NCI-H2081 treated with DMSO at 0.1 percent for 48 hours (cell line): ENCODE data around the gene UBXN10.

Experiments
- DNase-seq: peaks from one replicate; lab custom pipeline; 2025; lab: John Stamatoyannopoulos, UW

Gene UBXN10, protein sequence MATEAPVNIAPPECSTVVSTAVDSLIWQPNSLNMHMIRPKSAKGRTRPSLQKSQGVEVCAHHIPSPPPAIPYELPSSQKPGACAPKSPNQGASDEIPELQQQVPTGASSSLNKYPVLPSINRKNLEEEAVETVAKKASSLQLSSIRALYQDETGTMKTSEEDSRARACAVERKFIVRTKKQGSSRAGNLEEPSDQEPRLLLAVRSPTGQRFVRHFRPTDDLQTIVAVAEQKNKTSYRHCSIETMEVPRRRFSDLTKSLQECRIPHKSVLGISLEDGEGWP

DNA sequence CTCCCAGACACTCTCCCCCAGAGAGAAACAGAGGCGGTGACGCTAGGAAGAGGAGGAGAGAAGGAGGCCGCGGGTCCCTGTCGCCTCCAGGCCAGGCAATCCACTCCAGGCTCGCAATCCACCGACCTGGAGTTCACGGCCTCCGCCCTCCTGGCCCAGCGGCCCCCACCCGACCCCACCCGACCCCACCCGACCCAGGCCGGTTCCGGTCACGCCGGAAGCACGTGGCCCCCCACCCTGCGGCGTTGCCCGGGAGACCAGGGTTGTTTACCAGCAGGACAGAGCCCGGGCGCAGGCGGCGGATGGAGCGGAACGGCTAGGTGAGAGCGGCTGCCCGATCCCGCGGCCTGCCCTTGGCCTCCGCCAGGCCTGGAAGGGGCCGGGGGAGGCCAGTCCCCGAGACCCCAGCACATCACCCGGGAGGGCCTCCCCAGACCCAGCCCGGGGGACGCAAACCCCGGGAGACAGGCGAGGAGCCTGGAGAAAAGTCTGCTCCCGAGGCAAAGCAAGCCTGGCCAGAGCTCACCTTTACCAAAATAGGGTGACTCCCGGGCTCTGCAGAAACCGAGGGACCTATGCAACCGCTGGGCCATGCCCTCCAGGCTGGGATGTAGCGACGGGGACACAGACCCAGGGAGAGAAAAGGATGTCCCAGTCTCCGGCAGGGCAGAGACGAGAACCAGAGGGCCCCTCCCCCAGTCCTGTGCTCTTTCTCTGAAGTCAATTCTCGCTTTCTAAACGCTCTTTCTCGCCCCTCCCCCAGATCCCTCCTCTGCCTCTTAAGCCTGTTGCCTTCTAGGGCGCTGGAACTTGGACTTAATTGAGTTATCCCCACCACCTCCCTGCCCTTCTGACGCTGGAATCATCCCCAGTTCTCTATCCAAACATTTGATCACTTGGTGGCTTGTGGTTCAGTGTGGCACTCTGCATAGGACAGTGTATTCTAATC, at the start of gene UBXN10, which contains the start of gene PLA2G2C:
Gene UBXN10 (plus strand): TSS at position 263 of the 949 bp plus-strand sequence. CDS start 4,466 bp downstream, outside the sequence.
Gene PLA2G2C (minus strand): TSS at position 685 of the 949 bp plus-strand sequence. CDS start 9,155 bp downstream, outside the sequence.
- DNase-seq = no peak

DNA sequence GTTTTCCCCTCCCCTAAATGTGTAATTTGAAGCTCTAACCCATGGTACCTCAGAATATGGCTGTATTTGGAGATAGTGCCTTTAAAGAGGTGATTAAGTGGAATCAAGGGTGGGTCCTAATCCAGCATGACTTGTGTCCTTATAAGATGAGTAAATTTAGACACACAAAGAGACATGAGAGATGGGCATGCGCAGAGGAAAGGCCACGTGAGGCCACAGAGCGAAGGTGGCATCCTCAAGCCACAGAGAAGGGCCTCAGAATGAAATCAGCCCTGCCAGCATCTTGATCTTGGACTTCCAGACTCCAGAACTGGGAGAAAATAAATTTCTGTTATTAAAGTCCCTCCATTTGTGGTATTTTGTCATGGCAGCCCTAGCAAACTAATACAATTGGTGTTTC, 49.6 kb upstream of the UBXN10 start:
- DNase-seq = no peak

DNA sequence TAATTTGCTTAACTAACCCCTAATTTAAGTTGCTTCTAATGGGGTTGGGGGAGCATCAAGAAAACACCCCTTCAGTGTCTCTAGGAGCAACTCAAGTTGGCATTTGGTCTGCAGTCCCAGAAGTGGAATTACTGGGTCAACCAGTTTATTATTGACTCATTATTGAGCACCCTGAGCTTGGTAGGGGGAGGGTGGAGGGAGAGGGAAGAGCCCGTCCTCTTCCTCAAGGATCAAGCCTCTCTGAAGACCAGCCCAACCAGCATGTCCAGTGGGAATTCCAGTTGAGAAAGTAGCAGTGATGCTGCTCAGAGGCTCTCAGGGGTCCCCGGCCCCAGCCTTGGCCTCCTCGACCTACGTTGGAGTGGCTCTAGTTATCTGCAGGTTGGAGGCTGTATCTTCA, 48.8 kb upstream of the UBXN10 start:
- no peak for DNase-seq

DNA sequence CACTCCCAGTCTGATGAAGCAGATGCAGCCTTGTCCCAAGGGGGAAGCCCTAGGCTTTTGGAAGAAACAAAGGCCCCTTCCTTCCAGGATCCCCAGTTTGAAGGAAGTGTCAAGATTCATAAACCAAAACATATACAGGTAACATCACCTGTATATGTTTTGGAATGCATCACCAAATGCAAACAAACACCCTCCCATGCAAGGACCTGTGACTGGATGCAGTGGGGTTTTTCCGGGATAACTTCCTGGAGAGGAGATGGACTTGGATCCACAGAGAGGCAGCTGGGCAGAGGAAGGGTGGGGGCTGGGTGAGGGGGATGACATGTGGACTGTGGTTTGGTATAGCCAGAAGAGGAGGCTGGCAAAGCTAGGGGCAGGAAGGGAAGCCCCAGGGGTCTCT, 48.3 kb upstream of the UBXN10 start:
- no peak for DNase-seq

DNA sequence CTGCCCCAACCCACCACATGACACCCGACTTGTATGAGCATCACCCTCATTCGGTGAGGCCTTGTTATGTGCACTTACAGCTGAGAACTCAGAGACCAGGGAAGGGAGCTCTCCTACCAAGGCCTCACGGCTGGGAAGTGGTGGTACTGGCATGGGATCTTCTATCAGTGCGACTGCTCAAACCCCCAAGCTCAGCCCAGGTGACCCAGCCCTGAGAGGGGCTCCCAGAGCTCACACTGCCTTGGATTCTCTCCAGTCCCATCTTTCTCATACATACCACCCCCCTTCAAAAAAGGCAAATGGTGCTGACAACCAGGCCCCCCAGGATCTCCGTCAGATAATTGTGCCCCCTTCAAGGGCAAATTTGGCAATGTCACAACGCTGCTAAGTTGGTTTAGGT, 47.5 kb upstream of the UBXN10 start:
- DNase-seq = no peak

DNA sequence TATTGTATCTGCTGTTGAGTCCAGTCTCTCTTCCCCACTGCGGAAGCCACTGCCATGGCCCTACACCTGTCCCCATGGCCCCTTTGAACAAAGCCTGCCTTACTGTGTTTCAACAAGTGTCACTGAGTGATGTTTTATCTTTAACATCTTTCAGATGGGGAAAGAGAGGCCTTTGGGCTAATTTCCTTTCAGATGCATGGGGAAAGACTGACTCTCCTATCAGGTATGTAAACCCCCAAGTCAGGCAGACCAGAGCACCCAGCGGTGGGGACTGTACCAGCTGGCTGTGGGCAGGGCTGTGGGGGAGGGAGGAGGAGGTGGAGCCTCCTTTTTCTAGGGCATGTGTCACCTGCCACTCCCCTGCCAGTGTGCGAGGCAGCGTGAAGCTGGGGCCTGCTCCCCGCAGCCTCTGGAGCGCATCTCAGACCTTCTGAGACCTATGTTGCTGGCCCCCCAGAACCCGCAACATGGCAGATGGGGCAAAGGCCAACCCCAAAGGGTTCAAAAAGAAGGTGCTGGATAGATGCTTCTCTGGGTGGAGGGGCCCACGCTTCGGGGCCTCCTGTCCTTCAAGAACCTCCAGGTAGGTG, 46.8 kb upstream of the UBXN10 start, which contains the start of gene PLA2G2F:
Gene PLA2G2F (plus strand): TSS at position 363 of the 590 bp plus-strand sequence. CDS start 105 bp downstream, at position 468.
- DNase-seq = no peak

DNA sequence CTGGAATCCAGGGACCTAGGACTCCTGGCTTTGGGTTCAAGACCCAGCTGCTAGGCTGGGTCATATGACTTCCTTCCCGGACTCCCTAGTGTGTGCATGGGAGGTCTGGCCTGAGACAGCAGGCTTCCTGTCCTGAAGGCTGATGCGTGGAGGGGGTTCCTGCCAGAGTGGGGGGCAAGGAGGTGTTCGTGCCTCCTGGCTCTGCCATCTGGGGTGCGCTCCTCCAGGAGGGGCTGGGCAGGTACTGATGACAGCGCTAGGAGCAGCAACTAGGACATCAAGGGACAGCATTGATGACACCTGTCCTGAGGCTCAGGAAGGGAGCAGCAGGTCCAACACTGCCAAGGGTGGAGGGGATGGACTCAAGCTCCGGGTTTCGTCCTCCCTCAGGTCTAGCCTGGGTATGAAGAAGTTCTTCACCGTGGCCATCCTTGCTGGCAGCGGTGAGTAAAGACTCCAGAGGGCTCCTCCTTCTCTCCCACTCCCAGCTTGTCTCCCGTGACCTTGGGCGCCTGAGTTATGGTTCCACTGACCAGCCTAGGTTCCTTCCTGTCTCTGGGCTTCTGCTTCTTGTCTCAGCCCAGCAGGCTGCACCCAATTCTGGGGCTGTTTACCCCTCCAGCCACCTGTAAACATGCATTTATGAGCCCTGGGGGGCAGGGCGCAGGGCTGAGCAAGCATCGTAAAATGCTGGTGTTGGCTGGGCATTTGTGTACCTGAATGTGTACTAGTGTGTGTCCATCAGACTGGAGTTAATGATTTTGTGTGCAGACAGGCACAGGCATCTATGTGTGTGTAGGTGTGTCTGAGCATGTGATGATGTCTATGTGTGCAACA, 45.9 kb upstream of the UBXN10 start:
- no peak for DNase-seq

DNA sequence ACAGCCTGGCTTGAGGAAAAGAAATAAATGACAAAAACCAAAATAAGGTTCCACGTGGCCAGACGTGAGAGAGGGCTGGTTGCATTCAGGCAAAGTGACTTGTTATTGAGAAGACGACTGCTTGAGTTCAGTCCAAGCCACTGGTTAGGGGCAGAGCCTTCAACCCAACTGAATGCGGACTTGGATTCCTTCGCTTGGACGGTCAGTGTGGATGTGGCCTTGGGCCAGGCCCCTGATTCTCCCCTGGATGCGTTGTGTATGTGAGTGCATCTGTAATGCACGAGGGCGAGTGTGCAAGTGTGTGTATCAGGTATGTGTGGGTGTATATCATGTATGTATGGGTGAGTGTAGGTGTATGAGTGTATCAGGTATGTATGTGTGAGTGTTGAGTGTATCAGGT, 44.9 kb upstream of the UBXN10 start:
- no peak for DNase-seq

DNA sequence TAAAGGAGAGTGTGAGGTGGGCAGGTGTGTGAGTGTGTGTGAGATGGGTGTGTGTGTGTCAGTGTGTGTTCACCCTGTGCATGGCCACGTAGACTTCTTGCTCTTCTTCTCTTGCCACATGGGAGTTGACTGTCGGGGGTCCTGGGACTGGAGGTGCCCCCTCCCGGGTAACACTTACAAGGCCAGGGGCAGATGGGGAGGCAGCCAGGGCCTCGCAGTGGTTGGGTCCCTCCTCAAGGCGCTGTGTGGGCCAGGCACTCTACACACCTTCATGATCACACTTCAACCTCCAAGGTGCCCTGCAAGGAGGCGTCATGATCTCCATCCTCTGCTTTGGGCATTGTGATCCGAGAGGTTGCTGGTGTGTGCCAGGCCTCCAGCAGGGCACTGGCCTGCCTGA, 44.4 kb upstream of the UBXN10 start:
- DNase-seq = no peak

DNA sequence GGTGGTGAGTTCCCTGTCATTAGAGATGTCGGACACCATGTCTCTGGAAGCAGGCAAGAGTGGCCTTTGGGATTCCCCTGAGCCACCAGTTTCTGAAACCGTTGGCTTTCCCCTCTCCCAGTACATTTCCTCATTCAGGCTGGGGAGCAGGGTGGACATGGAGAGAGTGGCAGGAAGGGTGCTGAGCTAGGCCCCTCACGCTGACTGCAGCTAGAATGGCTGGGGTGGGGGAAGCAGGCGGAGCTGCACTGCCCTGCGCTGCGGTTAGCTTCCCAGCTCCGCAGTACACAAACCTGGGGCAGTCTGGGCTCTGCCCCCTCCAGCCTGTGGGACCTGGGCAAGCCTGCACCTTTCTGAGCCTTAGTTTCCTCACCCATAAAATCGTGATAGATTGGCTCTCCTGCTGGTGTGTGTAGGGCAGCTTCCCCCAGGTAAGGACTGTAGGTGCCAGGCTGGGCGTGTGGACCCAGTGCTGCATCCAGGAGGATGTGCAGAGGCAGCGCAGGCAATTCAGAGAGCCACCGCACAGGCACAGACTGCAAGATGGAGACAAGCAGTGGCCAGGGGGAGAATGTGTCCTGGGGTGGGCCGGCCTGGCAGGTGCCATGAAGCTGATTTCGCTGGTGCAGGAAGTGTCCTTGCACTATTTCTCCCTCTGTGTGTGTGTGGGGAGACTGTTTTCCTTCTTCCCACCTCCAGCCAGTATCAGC, 43.7 kb upstream of the UBXN10 start:
- DNase-seq = no peak

DNA sequence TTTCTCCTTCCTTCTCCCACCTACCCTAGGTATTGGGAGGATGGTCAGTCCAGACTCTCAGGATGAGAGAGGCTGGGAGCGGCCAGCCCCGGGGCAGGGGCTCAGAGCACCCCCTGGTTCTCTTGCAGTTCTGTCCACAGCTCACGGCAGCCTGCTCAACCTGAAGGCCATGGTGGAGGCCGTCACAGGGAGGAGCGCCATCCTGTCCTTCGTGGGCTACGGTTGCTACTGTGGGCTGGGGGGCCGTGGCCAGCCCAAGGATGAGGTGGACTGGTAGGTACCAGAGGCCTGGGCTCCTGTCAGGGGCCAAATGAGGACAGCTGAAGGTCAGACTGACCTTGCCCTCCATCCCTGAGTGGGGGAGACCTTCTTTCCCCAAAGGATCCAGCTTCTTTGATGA, 42.6 kb upstream of the UBXN10 start:
- DNase-seq = no peak

DNA sequence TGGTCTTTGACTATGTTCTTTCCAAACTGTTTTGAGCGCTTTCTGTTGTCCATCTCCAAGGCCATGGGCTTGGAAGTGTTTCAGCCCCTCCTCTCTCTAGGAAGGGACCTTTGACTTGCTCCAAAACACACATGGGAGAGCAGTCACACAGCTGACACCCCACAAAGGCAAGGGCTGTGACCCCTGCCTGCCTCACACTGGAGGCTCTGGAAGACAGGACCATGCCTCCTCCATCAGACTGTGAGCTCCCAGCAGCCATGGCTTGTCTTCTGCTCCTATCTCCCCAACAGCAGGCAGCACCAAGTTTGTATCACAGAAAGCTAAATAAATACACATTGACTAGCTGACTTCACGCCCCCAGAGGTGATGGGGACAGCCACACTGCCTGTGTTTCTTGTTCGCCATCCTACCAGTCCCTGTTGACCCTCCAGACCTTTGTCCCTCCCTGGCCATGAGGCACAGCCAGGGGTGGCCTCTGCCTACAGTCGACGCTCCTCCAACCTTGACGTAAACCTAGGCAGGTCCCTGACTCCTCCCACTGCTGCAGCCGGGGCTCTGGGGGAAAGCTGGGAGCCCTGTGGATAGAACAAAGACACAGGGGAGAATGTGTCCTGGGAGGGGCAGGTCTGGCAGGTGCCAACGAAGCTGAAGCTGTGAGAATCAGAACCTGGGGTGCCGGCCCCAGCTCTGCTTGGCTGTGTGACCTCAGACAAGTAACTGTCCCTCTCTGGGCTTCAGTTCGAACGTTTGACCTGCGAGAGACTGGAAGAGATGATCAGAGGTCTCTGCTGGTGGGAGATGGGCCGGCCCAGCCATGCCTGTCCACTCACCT, 41.9 kb upstream of the UBXN10 start:
- DNase-seq = no peak

DNA sequence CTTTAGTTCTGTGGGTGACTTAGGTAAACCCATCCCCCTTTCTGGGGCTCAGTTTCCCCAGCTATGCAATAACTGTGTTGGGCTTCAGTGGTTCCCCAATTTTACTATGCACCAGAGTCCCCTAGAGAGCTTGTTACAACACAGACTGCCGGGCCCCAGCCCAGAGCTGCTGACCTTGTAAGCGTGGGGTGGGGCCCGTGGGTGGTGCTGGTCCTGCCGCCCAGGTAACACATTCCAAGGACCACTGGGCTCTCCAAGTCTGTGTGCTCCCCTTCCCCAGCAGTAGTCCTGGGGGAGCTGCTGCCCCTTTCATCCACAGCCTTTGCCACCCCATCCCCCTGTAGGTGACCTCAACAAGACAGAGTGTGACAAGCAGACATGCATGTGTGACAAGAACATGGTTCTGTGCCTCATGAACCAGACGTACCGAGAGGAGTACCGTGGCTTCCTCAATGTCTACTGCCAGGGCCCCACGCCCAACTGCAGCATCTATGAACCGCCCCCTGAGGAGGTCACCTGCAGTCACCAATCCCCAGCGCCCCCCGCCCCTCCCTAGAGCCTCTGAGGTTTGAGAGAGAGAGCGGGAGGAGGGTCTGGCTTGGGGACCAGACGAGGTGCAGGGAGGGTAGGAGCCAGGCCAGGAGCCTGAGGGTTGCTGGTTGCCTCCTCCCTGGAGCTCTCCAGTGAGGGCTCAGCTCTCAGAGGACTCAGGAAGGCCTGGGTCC, 37.9 kb upstream of the UBXN10 start:
- DNase-seq = no peak

DNA sequence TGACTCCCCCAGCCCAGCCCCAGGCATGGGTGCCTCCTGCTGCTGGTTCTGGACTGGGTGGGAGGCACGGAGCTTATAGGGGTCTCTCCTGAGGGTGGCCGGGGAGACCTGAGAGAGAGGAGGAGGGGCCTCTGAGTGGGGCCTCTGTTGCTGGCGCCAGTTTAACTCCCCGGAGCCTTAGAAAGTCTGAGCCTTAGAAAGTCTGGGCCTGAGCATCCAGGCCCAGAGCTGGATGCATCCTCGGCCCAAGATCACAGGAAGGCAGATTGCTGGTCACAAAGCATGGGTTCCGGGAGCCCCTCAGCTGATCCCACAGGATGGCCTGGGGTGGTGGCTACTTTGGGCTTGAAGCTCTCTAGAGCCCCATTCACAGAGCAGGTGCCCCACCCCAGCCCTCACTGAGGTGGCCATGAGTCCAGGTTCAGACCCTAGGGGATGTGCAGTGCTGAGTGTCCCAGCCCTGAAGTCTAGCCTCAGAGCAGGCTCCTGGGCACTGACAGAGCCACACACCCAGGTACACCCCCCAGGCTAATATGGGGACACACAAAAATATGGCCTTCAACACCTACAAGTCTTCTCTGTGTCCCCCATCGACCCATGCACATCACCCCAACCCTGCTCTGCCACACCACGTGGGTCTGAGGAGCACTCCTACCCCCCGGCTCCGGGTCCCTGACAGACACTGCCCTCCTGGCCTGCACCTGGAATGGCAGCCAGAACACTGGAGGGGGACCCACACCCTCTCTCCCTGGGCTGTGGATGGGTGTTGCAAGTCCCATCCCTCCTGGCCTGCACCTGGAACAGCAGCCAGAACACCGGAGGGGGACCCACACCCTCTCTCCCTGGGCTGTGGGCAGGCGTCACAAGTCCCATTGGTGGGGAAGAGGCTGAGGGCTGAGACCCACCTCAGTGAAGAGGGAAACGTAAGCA, 37.1 kb upstream of the UBXN10 start:
- DNase-seq = no peak

DNA sequence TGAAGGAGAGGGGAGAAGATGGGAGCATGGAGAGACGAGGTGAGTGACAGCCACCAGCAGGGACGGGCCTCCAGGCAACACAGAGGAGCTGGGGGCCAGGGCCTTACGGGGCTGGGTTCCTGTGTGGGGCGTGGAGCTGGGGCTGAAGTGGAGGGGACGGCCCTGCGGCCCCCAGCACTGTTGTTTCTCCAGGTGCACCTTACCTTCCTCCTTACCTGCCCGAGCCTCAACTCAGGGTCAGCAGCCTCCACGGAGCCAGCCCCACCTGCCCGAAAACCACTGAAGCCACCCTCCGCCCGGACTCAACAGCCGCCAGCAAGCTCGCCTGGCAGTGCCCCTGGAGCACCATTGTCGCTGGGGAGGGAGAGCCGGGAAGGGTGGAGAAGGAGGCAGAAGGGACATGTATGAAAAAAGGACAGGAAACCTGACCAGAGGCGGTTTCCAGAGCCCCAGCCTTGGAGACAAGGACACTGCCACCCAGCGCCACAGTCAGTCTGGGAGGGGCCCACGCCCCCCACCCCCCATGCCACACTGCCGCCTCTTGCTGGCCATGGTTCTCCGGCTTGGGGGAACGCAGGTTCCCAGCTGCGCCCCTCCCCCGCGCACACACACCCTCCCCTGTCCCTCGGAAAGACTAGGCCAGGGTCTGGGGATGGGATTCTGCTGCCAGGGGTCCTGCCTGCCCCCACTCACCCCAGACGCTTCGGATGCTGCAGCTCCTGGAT, 36.1 kb upstream of the UBXN10 start:
- no peak for DNase-seq

DNA sequence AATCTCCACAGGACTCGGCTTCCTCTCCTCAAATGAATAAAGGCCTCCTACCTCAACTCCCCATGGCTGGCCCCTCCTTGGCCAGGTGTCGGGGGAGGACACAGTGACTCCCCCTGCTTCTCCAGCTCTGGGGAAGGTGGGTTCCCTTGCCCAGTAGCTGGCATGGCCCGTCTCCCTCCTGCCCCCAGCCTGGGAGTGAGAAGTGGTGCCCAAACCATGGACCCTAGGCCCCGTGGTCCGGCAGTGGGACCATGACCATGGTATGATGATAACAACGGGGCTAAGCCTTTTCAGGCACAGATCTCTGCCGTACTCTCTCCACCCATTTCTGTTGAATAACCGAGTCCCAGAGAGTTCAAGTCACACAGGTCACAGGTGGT, 35.6 kb upstream of the UBXN10 start:
- DNase-seq = no peak

DNA sequence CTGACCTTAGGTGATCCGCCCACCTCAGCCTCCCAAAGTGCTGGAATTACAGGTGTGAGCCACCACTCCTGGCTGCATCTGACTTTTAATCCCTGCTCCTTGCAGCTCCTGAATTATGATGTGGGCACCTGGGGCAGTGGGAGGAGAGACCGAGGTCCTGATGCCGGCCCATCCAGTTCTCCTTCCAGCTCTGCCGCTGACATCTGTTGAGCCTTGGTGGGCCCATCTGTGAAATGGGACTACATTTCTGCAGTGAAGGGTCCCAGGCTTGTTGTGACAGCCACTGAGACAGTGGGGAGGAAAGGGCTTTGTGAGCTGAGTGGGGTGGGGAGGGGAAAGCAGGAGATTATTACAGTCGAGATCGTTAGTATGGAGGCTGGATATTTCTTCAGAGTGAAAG, 34.9 kb upstream of the UBXN10 start:
- DNase-seq = no peak
